Trophoblast cell (in vitro differentiated cells and primary cell): Measurements from ENCODE around the gene LGALS14.

Experiments used
- DNase-seq, 2 donors: peaks; one replicate each; pipeline ENCODE4 v3.0.0-alpha.2; 2016
- H2AFZ ChIP-seq: 2 replicates; pipeline ENCODE4 v1.6.1; 2013; ENCODE audit warnings: low read length, moderate library complexity, mild to moderate bottlenecking; ENCODE audit not compliant: insufficient read depth, poor library complexity
- H2AK5ac ChIP-seq: 2 replicates; pipeline ENCODE4 v1.6.1; 2013; ENCODE audit warnings: mild to moderate bottlenecking, low read length
- H2BK120ac ChIP-seq: 2 replicates; pipeline ENCODE4 v1.6.1; 2013; ENCODE audit warnings: low read length, mild to moderate bottlenecking, moderate library complexity; ENCODE audit not compliant: insufficient read depth, poor library complexity
- H2BK12ac ChIP-seq: 2 replicates; pipeline ENCODE4 v1.6.1; 2013; ENCODE audit warnings: mild to moderate bottlenecking, low read length, moderate library complexity
- H2BK5ac ChIP-seq: 2 replicates; pipeline ENCODE4 v1.6.1; 2013; ENCODE audit warnings: low read length, low read depth, moderate library complexity, mild to moderate bottlenecking; ENCODE audit not compliant: poor library complexity
- H3K14ac ChIP-seq: 2 replicates; pipeline ENCODE4 v1.6.1; 2013; ENCODE audit warnings: mild to moderate bottlenecking, low read length
- H3K18ac ChIP-seq: 2 replicates; pipeline ENCODE4 v1.6.1; 2013; ENCODE audit warnings: mild to moderate bottlenecking, low read length
- H3K23ac ChIP-seq: 2 replicates; pipeline ENCODE4 v1.6.1; 2013; ENCODE audit warnings: low read length
- H3K27ac ChIP-seq: 2 replicates; pipeline ENCODE4 v1.5.1; 2013; ENCODE audit warnings: low read depth, mild to moderate bottlenecking, inconsistent platforms, low read length, moderate library complexity
- H3K27me3 ChIP-seq: 2 replicates; pipeline ENCODE4 v1.6.1; 2013; ENCODE audit warnings: inconsistent platforms, mild to moderate bottlenecking, low read length, moderate library complexity; ENCODE audit not compliant: insufficient read depth
- H3K36me3 ChIP-seq, 2 experiments: 1 replicate in 1 of 2; 2 replicates in 1 of 2; pipeline ENCODE4 v1.6.1; 2013; ENCODE audit warnings: low read length in 2 of 2, mild to moderate bottlenecking in 2 of 2, moderate library complexity in 1 of 2; ENCODE audit not compliant: insufficient read depth in 2 of 2, control insufficient read depth in 1 of 2
- H3K4ac ChIP-seq: 2 replicates; pipeline ENCODE4 v1.6.1; 2013; ENCODE audit warnings: low read depth, mild to moderate bottlenecking, low read length, moderate library complexity
- H3K4me1 ChIP-seq, 2 experiments: 1 replicate in 1 of 2; 2 replicates in 1 of 2; pipeline ENCODE4 v1.6.1; 2013; ENCODE audit warnings: low read length in 2 of 2, mild to moderate bottlenecking in 2 of 2, moderate library complexity in 1 of 2; ENCODE audit not compliant: insufficient read depth in 2 of 2, control insufficient read depth in 1 of 2
- H3K4me2 ChIP-seq: 2 replicates; pipeline ENCODE4 v1.6.1; 2013; ENCODE audit warnings: inconsistent platforms, mild to moderate bottlenecking, low read length, moderate library complexity
- H3K4me3 ChIP-seq: 2 replicates; pipeline ENCODE4 v1.5.1; 2013; ENCODE audit warnings: mild to moderate bottlenecking, low read depth, low read length, inconsistent platforms
- H3K79me1 ChIP-seq: one replicate; pipeline ENCODE4 v1.6.1; 2013; ENCODE audit warnings: low read length
- H3K79me2 ChIP-seq: 2 replicates; pipeline ENCODE4 v1.6.1; 2013; ENCODE audit warnings: low read length, mild to moderate bottlenecking; ENCODE audit not compliant: control insufficient read depth, insufficient read depth, poor library complexity
- H3K9ac ChIP-seq: 2 replicates; pipeline ENCODE4 v1.6.1; 2013; ENCODE audit warnings: mild to moderate bottlenecking, low read length
- H3K9me3 ChIP-seq: 2 replicates; pipeline ENCODE4 v1.6.1; 2013; ENCODE audit warnings: low read depth, mild to moderate bottlenecking, control low read depth, inconsistent platforms, low read length; ENCODE audit not compliant: insufficient read depth
- H4K12ac ChIP-seq: 2 replicates; pipeline ENCODE4 v1.6.1; 2013; ENCODE audit warnings: low read depth, mild to moderate bottlenecking, low read length, moderate library complexity
- H4K8ac ChIP-seq: 2 replicates; pipeline ENCODE4 v1.6.1; 2013; ENCODE audit warnings: low read depth, mild to moderate bottlenecking, low read length, moderate library complexity
- H4K91ac ChIP-seq: one replicate; pipeline ENCODE4 v1.6.1; 2013; ENCODE audit warnings: low read depth, mild to moderate bottlenecking, low read length, moderate library complexity
- WGBS: extraction: QIAGEN DNeasy Blood & Tissue Kit; methylation state at CpG from one replicate; pipeline ENCODE4 v1.1.7; 2013; ENCODE audit warnings: missing lambda C conversion rate; ENCODE audit not compliant: insufficient read length, insufficient coverage; ENCODE audit errors: extremely low coverage; 5-methylcytosine and 5-hydroxymethylcytosine counted together

The LGALS14 gene

GRCh38 chr19:39738814-39739213, 34.5 kb downstream of the LGALS14 start:
- H2BK12ac ChIP-seq: no peak overlapping the region
- peak; percentile 3 to 45 for DNase-seq
- no peak overlapping the region for H3K4me2 ChIP-seq
- no peak overlapping the region for H4K8ac ChIP-seq
- no peak overlapping the region for H2AFZ ChIP-seq
- no peak overlapping the region for H4K12ac ChIP-seq
- H2AK5ac ChIP-seq: no peak overlapping the region
- H3K27me3 ChIP-seq: no peaks in the 10 kb centered on the region
- H3K23ac ChIP-seq: no peak overlapping the region
- H3K27ac ChIP-seq: no peak overlapping the region
- no CpG with 5 or more reads among the region's 3 CpGs for WGBS
- no peaks in the 10 kb centered on the region for H3K4me1 ChIP-seq
- H3K9ac ChIP-seq: no peak overlapping the region
- no peaks in the 10 kb centered on the region for H3K79me2 ChIP-seq
- H3K9me3 ChIP-seq: peaks cover 2% of the 10 kb centered on the region
- no peak overlapping the region for H3K4me3 ChIP-seq
- H2BK120ac ChIP-seq: no peak overlapping the region
- H4K91ac ChIP-seq: no peak overlapping the region
- H3K14ac ChIP-seq: no peak overlapping the region
- H3K4ac ChIP-seq: no peak overlapping the region
- H3K18ac ChIP-seq: no peak overlapping the region
- H2BK5ac ChIP-seq: no peak overlapping the region
- no peaks in the 10 kb centered on the region for H3K79me1 ChIP-seq
- H3K36me3 ChIP-seq: no peaks in the 10 kb centered on the region

- no peak for DNase-seq
- H2BK5ac ChIP-seq: no peak overlapping the region
- no peak overlapping the region for H3K4me2 ChIP-seq
- no peaks in the 10 kb centered on the region for H3K36me3 ChIP-seq
- no peaks in the 10 kb centered on the region for H3K79me1 ChIP-seq
- H3K79me2 ChIP-seq: no peaks in the 10 kb centered on the region
- no peak overlapping the region for H4K12ac ChIP-seq
- no peak overlapping the region for H3K9ac ChIP-seq
- no peak overlapping the region for H3K23ac ChIP-seq
- no peak overlapping the region for H2AK5ac ChIP-seq
- no peak overlapping the region for H4K8ac ChIP-seq
- no peaks in the 10 kb centered on the region for H3K27me3 ChIP-seq
- H3K9me3 ChIP-seq: no peaks in the 10 kb centered on the region
- H3K18ac ChIP-seq: no peak overlapping the region
- no peaks in the 10 kb centered on the region for H3K4me1 ChIP-seq
- no peak overlapping the region for H3K4ac ChIP-seq
- no peak overlapping the region for H3K27ac ChIP-seq
- no peak overlapping the region for H2AFZ ChIP-seq
- WGBS: 100% methylated on average over 1 of the region's 1 CpG
- no peak overlapping the region for H3K14ac ChIP-seq
- no peak overlapping the region for H3K4me3 ChIP-seq
- H2BK120ac ChIP-seq: no peak overlapping the region
- H4K91ac ChIP-seq: no peak overlapping the region
- H2BK12ac ChIP-seq: no peak overlapping the region
Measured at GRCh38 chr19:39740395-39740794, 36.1 kb downstream of the LGALS14 start.

- Histone ChIP-seq H3K18ac (no peak overlapping the region), H2BK12ac (no peak overlapping the region), H3K27me3 (no peaks in the 10 kb centered on the region), H3K9me3 (no peaks in the 10 kb centered on the region), H3K14ac (no peak overlapping the region), H3K9ac (no peak overlapping the region), H2AK5ac (no peak overlapping the region), H3K4me1 (no peaks in the 10 kb centered on the region), H2BK120ac (no peak overlapping the region), H4K12ac (no peak overlapping the region), H3K4ac (no peak overlapping the region), H3K23ac (no peak overlapping the region), H3K36me3 (no peaks in the 10 kb centered on the region), H3K27ac (no peak overlapping the region), H4K8ac (no peak overlapping the region), H4K91ac (no peak overlapping the region), H3K79me1 (no peaks in the 10 kb centered on the region), H3K4me3 (no peak overlapping the region), H2BK5ac (no peak overlapping the region), H3K4me2 (no peak overlapping the region), H2AFZ (no peak overlapping the region), H3K79me2 (no peaks in the 10 kb centered on the region)
- WGBS: no CpG with 5 or more reads among the region's 3 CpGs
- DNase-seq: no peak
Measured at GRCh38 chr19:39745643-39746042, 41.4 kb downstream of the LGALS14 start.

GRCh38 chr19:39746836-39747529, 42.7 kb downstream of the LGALS14 start:
- Histone ChIP-seq H4K8ac (no peak overlapping the region), H2AFZ (no peak overlapping the region), H2AK5ac (no peak overlapping the region), H3K18ac (no peak overlapping the region), H2BK5ac (no peak overlapping the region), H3K4ac (no peak overlapping the region), H4K12ac (no peak overlapping the region), H3K4me2 (no peak overlapping the region), H2BK12ac (no peak overlapping the region), H3K14ac (no peak overlapping the region), H3K36me3 (no peaks in the 10 kb centered on the region), H2BK120ac (no peak overlapping the region), H3K27me3 (no peaks in the 10 kb centered on the region), H3K27ac (no peak overlapping the region), H3K9me3 (no peaks in the 10 kb centered on the region), H3K23ac (no peak overlapping the region), H3K9ac (no peak overlapping the region), H4K91ac (no peak overlapping the region), H3K4me3 (no peak overlapping the region), H3K79me1 (no peaks in the 10 kb centered on the region), H3K4me1 (no peaks in the 10 kb centered on the region), H3K79me2 (no peaks in the 10 kb centered on the region)
- no peak for DNase-seq
- no CpG with 5 or more reads among the region's 4 CpGs for WGBS
